ENCODE measurements around the gene ZFAND3.

DNA sequence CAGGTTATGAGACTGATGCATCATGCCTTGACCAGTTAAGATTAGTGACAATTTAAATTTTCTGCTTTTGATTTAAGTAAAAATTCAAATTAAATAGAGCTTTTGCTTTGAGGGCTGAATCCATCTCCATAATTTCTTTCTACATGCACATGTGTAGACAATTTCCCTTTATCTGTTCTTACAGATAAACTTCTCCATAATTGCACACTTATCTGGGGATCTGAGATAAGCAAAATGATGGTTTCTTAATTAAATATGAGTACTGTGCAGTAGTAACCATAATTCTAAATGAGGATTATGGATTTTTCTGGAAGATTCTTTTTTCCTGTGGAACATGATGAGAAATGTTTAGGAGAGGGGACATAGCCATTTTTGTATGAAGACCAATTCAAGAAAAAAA is 44.7 kb downstream of the ZFAND3 start:
- no peak for TF ChIP-seq POLR2A (IDR thresholded peaks at IDR 0.05; ENCODE audit: low read depth)
- TF ChIP-seq, protein P1, sequence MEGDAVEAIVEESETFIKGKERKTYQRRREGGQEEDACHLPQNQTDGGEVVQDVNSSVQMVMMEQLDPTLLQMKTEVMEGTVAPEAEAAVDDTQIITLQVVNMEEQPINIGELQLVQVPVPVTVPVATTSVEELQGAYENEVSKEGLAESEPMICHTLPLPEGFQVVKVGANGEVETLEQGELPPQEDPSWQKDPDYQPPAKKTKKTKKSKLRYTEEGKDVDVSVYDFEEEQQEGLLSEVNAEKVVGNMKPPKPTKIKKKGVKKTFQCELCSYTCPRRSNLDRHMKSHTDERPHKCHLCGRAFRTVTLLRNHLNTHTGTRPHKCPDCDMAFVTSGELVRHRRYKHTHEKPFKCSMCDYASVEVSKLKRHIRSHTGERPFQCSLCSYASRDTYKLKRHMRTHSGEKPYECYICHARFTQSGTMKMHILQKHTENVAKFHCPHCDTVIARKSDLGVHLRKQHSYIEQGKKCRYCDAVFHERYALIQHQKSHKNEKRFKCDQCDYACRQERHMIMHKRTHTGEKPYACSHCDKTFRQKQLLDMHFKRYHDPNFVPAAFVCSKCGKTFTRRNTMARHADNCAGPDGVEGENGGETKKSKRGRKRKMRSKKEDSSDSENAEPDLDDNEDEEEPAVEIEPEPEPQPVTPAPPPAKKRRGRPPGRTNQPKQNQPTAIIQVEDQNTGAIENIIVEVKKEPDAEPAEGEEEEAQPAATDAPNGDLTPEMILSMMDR (IDR thresholded peaks at IDR 0.05), result no peak
